Erythroblast (primary cell): Measurements from ENCODE around the gene NEUROG1.

ENCODE experiments used
- GATA1 ChIP-seq: IDR thresholded peaks from 2 replicates; pipeline ENCODE4 v1.6.1; 2011; ENCODE audit warnings: low read depth, mild to moderate bottlenecking, control low read depth, low read length, moderate library complexity
- POLR2A ChIP-seq: IDR thresholded peaks from 2 replicates; pipeline ENCODE4 v1.6.1; 2011; ENCODE audit warnings: mild to moderate bottlenecking, low read length

DNA sequence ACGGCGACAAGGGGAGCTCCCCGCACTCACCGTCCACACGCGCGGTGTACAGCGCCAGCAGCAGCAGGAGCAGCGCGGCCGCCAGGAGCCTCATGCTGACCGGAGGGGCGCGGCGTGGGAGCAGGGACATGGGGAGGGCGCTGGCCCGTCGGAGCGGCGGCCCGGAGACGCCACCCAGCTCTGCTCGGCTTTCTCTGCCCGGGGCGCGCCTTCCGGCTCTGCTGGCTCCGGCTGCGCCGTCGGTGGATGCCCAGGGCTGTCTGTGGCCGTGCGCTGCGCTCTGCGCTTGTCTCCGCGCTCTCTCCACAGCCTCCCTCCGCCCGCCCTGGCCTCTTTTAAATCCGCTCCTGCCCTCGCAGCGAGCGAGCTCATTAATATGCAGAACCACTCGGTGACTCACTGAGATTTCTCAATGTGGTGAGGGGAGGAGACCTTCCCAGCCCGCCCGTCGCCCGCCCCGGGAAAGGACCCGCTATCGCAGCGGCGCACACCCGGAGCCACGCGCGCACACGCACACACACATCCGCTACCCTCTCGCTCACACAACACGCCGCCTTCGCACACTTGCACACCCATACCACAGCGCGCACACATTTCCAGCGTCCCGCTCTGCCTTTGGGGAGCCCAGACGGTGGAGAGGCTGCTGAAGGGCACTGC, 43.0 kb upstream of the NEUROG1 start, which contains the start of gene CXCL14:
- TF ChIP-seq POLR2A = no peak
- TF ChIP-seq GATA1 = no peak
